Stimulated activated memory B cell treated with anti-CD40 and anti-IgM and Interleukin-4, amounts not matched to agents 10 μg/mL and 1 μg/mL and 100 μg/mL, for 72 hours (primary cell): ENCODE measurements around the gene TBC1D16.

ENCODE experiments used
- ATAC-seq: fragments of 150-1000 bp; cut with Tn5 transposase; 2 replicates; pipeline ENCODE4 v1.10.0; 2021
- H3K27ac Mint-ChIP-seq: one replicate; pipeline ENCODE4 v1.8.0; 2022; ENCODE audit warnings: mild to moderate bottlenecking, mixed read lengths
- H3K27me3 Mint-ChIP-seq: one replicate; pipeline ENCODE4 v1.8.0; 2022; ENCODE audit warnings: mixed read lengths
- H3K36me3 Mint-ChIP-seq: one replicate; pipeline ENCODE4 v1.8.0; 2022; ENCODE audit warnings: mixed read lengths
- H3K4me1 Mint-ChIP-seq: one replicate; pipeline ENCODE4 v1.8.0; 2022; ENCODE audit warnings: mixed read lengths
- H3K4me3 Mint-ChIP-seq: one replicate; pipeline ENCODE4 v1.8.0; 2022; ENCODE audit warnings: mild to moderate bottlenecking, moderate library complexity, mixed read lengths
- H3K9me3 Mint-ChIP-seq: one replicate; pipeline ENCODE4 v1.8.0; 2022; ENCODE audit warnings: mixed read lengths

Gene TBC1D16

DNA sequence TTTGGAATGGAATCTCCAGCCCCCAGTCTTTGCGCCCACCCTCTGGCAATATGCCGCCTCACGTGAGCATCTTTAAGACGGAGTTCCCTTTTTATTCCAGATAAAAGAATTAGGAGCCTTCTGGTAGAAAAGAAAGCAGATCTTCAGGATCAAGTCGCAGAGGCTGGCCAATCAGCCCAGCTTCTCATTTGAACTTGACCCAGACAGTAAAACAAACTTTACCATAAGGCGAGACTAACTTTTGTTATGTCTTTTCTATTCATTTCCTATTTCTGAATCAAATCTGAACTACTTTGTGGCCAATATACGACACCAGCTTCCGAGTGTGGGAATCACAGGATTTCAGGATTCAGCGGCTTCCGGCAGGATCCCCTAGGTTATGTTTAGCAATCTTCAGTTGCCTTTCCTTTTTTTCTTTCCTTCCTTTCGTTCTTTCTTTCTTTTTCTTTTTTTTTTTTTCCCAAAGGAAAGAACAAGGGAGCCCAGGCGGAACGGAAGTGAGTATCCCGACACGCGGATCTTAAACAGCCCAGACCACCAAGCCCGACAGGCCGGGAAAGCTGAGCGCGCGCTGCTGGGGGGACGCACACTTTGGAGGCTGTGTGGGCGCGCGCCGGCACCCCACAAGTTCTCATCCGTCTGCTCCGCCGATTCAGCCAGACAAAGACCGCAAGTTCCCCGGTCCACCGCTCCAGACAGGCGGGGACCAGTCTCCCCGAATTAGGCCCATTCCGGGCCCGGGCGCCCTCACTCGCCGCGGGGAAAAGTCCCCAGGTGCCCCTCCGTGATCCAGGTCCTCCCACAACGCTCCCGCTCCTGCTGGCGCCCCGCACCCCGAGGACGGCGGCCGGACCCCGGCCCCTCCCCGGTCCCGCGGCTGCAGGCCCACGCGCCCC lies 633 bp downstream of the TBC1D16 start:
- peaks cover 15% of the 10 kb centered on the region for H3K4me1 Mint-ChIP-seq
- H3K9me3 Mint-ChIP-seq = no peaks in the 10 kb centered on the region
- H3K27ac Mint-ChIP-seq = peak overlapping the region; percentile 90
- ATAC-seq = peak; percentile 69
- H3K36me3 Mint-ChIP-seq = no peaks in the 10 kb centered on the region
- H3K4me3 Mint-ChIP-seq = peak overlapping the region; percentile 91
- H3K27me3 Mint-ChIP-seq = peaks cover 27% of the 10 kb centered on the region

DNA sequence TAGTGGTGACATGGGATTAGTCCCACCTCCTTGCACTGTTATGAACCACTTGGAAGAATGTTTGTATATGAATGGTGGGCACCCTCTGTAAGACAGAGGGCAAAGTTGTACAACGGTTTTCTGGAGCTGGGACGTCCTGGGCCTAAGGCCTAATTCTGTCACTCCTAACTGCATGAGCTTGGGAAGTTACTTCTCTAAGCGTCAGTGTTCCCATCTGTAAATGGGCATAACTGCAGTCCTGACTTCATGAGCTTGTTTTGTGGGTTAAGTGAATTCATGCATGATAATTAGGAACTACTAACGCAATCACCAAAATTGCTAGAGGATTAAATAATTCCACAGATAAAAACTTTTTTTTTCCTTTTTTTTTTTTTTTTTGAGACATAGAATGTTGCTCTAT lies 1.8 kb downstream of the TBC1D16 start:
- no peak overlapping the region for H3K4me3 Mint-ChIP-seq
- no peaks in the 10 kb centered on the region for H3K36me3 Mint-ChIP-seq
- H3K27me3 Mint-ChIP-seq = peaks cover 27% of the 10 kb centered on the region
- no peak for ATAC-seq
- peaks cover 15% of the 10 kb centered on the region for H3K4me1 Mint-ChIP-seq
- no peak overlapping the region for H3K27ac Mint-ChIP-seq
- no peaks in the 10 kb centered on the region for H3K9me3 Mint-ChIP-seq

DNA sequence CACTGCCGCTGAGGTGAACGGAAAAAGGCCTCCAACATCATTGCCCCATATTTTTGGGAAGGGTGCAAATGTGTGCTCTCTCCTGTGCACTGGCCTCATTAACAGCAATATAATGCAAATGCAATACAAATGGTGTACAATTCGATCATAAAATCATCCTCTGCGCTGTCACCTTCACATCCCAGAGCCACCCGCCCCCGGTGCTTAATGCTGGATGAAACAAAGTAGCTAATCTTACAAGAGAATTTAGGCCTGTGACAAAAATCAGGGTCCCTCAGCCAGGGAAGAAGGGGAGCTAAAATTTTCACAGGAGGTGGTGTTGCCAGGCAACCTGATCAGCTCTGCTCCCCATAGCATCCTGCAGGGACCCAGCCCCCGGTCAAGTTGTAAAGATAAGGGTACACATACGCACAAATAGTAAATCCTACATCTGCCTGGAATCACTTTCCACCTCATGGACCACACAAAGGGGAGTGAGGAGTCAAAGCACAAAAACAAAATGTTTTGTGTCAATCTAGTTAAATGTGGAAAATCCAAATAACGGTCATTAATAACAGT lies 3.0 kb downstream of the TBC1D16 start:
- ATAC-seq = no peak
- H3K27ac Mint-ChIP-seq = no peak overlapping the region
- H3K36me3 Mint-ChIP-seq = no peaks in the 10 kb centered on the region
- peaks cover 22% of the 10 kb centered on the region for H3K27me3 Mint-ChIP-seq
- H3K4me1 Mint-ChIP-seq = peaks cover 15% of the 10 kb centered on the region
- no peak overlapping the region for H3K4me3 Mint-ChIP-seq
- no peaks in the 10 kb centered on the region for H3K9me3 Mint-ChIP-seq

DNA sequence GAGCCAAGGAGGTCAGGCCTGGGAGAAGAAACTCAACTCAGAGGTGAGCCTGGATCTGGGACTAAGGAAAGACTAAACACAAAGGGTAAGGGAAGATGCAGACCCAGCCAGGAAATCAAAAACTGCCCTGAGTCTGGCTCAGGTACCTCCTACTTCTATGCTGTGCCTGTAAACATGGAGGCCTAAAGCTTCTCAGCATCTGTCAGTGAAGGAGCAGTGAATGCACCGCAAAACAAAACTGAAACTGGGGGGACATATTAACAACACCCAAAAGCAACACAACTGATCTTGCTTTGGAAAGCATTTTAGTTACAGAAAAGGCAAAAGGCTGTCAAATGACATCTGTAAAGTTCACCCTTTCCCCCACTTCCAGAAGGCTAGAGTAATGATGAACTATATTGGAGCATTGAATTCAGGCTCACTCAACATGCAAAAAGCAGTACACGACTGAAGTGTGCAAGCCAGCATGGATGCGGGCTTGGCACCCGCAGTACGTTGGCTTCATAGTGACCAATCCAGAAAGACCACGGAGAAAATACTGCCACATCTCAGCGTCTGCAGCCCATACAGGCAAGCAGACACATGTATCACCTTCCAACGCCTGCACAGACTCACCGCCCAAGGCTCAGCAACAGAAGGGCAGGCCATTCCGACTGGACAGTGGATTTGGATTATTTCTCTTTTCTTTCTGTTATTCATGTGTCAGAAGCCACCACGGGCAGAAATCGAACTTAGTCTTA lies 3.8 kb downstream of the TBC1D16 start:
- H3K27ac Mint-ChIP-seq = no peak overlapping the region
- peaks cover 11% of the 10 kb centered on the region for H3K4me1 Mint-ChIP-seq
- no peak overlapping the region for H3K4me3 Mint-ChIP-seq
- H3K36me3 Mint-ChIP-seq = no peaks in the 10 kb centered on the region
- H3K9me3 Mint-ChIP-seq = no peaks in the 10 kb centered on the region
- ATAC-seq = no peak
- H3K27me3 Mint-ChIP-seq = peaks cover 14% of the 10 kb centered on the region

DNA sequence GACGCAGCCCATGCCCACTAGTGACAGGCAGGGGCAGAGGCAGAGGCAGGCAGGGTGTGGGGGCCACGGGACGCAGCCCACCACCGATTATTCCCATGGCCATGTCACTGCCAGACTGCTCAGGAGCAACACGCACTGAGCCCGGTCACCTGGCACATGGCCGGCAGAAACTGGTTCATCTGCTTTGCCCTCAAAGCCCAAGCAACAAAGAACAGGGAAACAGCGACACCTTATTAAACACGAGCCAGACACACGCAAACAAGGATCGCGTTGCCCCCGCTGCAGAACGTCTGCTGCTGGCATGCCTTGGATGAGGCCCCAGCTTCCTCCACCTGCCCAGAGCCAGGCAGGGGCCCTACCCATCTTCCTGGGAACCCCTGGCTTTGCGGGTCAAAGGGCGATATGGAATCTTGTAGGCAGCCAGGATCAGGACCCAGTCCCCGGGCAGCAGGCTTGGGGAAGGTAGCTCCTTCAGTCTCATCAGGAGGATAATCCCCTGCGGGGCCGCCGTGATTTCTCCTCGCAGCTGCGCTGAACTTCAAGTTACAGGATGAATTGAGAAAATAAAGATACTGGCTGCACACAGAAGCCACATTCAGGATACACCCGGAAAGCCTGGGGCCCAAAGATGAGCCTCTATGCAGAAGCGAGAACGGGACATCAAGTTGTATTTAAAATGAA lies 4.8 kb downstream of the TBC1D16 start:
- peaks cover 8% of the 10 kb centered on the region for H3K27me3 Mint-ChIP-seq
- H3K4me1 Mint-ChIP-seq = peaks cover 7% of the 10 kb centered on the region
- H3K27ac Mint-ChIP-seq = no peak overlapping the region
- ATAC-seq = no peak
- no peak overlapping the region for H3K4me3 Mint-ChIP-seq
- H3K9me3 Mint-ChIP-seq = no peaks in the 10 kb centered on the region
- no peaks in the 10 kb centered on the region for H3K36me3 Mint-ChIP-seq

DNA sequence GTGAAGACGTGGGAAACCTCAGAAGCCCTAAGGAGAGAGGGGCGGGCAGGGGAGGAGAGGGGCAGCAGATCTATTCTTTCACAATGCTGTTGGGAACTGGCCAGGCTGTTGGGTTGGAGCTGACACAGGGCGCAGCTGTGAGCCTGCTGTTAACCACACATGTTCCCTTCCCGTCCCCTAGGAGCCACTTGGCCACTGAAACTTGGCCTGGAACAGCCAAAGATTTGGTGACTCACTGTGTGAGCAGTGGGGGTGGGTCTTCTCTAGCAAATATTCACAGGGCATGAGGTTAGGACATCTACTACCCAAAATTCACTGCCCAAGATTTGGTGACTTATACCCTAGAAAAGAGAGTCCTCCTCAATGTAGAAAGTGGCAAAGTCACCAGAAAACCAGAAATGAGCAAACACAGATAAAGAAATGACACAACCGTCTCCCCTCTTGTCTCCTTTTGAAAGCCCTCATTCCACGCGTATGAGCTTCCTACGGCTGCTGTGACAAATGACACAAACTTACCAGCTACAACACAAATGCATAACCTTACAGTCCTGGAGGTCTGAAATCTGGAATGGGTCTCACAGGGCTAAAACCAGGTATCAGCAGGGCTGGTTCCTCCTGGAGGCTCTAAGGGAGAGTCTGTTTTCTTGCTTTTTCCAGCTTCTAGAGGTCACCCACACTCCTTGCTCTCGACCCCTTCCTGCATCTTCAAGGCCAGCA lies 6.3 kb downstream of the TBC1D16 start:
- Mint-ChIP-seq H3K4me3 (no peak overlapping the region), H3K9me3 (no peaks in the 10 kb centered on the region), H3K27me3 (no peaks in the 10 kb centered on the region), H3K4me1 (no peaks in the 10 kb centered on the region), H3K36me3 (no peaks in the 10 kb centered on the region), H3K27ac (no peak overlapping the region)
- no peak for ATAC-seq

DNA sequence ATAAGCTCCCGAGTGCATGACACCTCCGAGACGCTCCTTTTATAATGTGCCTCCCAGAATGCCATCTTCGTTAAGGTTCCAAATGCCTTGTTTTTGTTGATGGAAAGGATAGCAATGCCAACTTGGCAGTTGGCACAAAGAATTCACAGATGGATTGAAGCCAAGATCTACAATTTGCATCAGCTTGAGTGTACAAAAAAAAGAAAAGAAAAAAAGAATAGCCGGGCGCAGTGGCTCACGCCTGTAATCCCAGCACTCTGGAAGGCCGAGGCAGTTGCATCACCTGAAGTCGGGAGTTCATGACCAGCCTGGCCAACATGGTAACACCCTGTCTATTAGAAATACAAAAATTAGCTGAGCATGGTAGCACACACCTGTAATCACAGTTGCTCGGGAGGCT lies 7.6 kb downstream of the TBC1D16 start:
- H3K9me3 Mint-ChIP-seq = no peaks in the 10 kb centered on the region
- H3K4me3 Mint-ChIP-seq = no peak overlapping the region
- ATAC-seq = no peak
- no peaks in the 10 kb centered on the region for H3K36me3 Mint-ChIP-seq
- H3K27ac Mint-ChIP-seq = no peak overlapping the region
- H3K4me1 Mint-ChIP-seq = no peaks in the 10 kb centered on the region
- no peaks in the 10 kb centered on the region for H3K27me3 Mint-ChIP-seq

DNA sequence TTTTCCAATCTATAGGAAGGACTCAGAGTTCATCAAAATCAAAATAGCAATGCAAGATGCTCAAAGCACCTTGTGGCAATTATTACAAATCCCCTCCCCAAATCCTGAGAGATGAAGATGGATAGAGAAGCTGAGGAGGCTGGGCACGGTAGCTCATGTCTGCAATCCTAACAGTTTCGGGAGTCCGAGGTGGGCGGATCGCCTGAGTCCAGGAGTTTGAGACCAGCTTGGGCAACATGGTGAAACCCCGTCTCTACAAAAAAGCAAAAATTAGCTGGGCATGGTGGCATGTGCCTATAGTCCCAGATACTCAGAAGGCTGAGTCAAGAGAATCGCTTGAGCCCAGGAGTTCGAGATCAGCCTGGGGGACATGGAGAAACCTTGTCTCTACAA lies 8.6 kb downstream of the TBC1D16 start:
- H3K4me1 Mint-ChIP-seq = no peaks in the 10 kb centered on the region
- no peaks in the 10 kb centered on the region for H3K27me3 Mint-ChIP-seq
- H3K36me3 Mint-ChIP-seq = no peaks in the 10 kb centered on the region
- H3K9me3 Mint-ChIP-seq = no peaks in the 10 kb centered on the region
- no peak for ATAC-seq
- no peak overlapping the region for H3K27ac Mint-ChIP-seq
- H3K4me3 Mint-ChIP-seq = no peak overlapping the region

DNA sequence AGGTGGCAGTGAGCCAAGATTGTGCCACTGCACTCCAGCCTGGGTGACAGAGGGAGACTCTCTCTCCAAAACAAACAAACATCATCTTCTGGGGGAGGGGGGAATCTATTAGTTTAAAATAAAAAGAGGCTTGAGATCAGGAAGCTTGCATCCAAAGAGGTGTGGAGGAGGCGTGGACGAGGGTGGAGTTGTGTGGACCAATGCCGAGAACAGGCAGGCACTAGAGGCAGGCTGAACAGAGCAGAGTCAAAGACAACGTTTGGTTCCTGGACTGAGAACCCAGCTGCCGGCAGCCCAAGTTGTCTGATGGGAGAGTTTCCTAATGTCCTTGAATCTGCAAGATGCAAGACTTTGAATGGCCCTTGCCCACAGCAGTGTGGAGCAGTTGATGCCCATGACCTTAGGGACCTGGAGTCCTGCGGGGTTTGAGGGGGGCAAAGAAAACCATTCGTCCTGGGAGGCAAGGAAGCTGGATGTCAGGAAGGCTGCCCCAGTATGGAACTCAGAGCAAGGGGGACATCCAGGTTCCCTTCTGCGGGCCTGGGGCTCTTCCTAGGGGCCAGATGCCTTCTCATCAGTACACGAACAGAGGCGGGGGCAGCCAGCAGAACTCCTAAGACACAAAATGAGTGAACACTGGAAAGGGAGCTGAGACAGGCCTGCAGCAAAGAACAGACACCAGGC lies 9.2 kb downstream of the TBC1D16 start:
- Mint-ChIP-seq H3K4me3 (no peak overlapping the region), H3K9me3 (peaks cover 3% of the 10 kb centered on the region), H3K27me3 (no peaks in the 10 kb centered on the region), H3K4me1 (no peaks in the 10 kb centered on the region), H3K27ac (no peak overlapping the region), H3K36me3 (no peaks in the 10 kb centered on the region)
- no peak for ATAC-seq

DNA sequence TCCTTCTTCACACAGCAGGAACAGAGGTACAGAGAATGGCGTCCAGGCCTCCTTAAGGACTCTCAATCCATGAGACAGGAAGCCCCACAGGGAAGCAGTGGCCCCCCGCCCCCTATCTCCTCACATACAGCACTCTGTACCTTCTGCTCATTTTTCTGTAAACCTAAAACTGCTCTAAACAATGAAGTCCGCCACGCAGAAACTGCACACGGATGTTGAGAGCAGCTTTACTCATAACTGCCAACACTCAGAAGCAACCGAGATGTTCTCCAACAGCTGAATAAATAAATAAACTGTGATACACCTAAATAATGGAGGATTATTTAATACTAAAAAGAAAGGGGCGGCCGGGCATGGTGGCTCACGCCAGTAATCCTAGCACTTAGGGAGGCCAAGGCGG lies 9.9 kb downstream of the TBC1D16 start:
- H3K9me3 Mint-ChIP-seq = peaks cover 4% of the 10 kb centered on the region
- H3K4me1 Mint-ChIP-seq = no peaks in the 10 kb centered on the region
- H3K36me3 Mint-ChIP-seq = no peaks in the 10 kb centered on the region
- no peak overlapping the region for H3K27ac Mint-ChIP-seq
- H3K27me3 Mint-ChIP-seq = no peaks in the 10 kb centered on the region
- no peak for ATAC-seq
- H3K4me3 Mint-ChIP-seq = no peak overlapping the region

DNA sequence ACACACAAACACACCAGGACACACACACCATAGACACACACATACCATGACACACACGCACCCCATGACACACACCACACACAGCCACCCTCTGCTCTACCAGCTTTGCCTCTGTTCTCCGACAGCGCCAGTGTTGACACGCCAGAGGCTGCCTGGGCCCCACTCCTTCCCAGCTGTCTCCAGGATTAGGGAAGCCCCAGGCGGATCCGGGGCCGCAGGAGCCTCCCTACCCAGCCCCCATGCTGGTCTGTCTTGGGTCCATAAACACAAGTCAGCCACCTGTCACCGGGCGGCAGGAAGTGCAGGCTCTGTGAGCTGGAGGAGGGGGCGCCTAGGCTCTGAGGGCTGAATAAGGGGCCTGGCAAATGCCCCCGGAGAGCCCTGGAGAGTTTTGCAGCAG lies 10.5 kb downstream of the TBC1D16 start:
- H3K4me3 Mint-ChIP-seq = no peak overlapping the region
- peaks cover 4% of the 10 kb centered on the region for H3K9me3 Mint-ChIP-seq
- H3K27ac Mint-ChIP-seq = no peak overlapping the region
- H3K27me3 Mint-ChIP-seq = no peaks in the 10 kb centered on the region
- ATAC-seq = no peak
- H3K36me3 Mint-ChIP-seq = no peaks in the 10 kb centered on the region
- no peaks in the 10 kb centered on the region for H3K4me1 Mint-ChIP-seq

DNA sequence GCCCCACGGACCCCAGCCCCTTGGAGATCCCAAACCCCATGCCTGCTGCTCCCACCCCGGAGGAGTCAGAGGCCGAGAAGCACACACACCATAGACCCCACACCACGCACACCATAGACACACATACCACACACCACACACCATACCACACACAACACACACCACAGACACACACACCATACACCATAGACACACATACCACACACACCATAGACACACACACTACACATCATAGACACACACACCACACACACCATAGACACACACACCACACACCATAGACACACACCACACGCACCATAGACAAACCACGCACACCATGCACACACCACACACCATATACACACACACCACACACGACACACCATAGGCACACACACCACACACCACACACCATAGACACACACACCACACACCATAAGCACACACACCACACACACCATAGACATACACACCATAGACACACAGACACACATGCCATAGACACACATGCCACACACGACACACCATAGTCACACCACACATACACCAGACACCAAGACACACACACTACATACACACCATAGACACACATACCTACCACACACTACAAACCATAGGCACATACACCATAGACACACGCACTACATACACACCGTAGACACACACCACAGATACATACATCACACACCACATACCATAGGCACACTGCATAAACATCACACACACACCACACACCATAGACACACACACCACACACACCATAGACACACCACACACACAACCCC lies 11.3 kb downstream of the TBC1D16 start:
- no peaks in the 10 kb centered on the region for H3K27me3 Mint-ChIP-seq
- H3K27ac Mint-ChIP-seq = no peak overlapping the region
- no peak for ATAC-seq
- H3K36me3 Mint-ChIP-seq = no peaks in the 10 kb centered on the region
- no peaks in the 10 kb centered on the region for H3K4me1 Mint-ChIP-seq
- H3K9me3 Mint-ChIP-seq = peaks cover 4% of the 10 kb centered on the region
- no peak overlapping the region for H3K4me3 Mint-ChIP-seq

DNA sequence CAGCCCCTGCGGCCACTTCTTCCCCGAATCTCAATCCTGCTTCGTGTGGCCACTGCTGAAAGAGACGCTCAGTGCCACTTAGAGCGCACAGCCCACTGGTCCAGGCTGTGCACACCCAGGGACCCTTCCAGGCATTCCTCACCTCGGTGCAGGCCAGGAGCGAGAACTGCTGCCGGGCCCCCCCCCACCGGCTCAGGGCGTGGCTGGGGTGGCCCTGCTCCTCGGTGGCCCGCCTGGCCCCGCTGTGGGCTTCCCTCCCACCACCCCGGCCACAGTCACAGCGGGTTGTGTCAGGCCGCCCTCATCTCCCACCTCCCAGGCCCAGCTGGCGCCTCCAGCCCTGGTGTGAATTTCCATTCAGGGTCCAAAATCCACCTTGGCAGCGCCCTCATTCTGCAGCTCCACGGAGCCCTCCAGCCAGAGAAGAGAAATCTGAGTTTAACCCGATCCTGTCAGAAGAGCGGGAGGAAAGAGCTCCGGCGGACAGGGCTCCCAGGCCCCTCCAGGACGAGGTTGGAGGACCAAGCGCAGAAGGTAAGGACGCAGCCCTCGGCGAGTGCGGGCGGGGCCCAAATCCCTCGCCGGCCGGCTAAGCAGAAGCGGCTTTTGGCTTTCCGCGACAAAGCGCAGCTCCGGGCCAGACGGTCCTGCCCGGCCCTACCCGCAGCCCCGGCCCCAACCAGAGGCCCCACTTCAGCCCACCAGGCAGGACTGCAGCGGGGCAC lies 12.0 kb downstream of the TBC1D16 start:
- peak; percentile 28 for ATAC-seq
- Mint-ChIP-seq H3K27me3 (no peaks in the 10 kb centered on the region), H3K4me1 (no peaks in the 10 kb centered on the region), H3K36me3 (no peaks in the 10 kb centered on the region), H3K9me3 (peaks cover 4% of the 10 kb centered on the region), H3K27ac (no peak overlapping the region), H3K4me3 (no peak overlapping the region)
